WI38 (cell line): ENCODE results near the gene OARD1.

ENCODE experiments used
- H3K4me3 ChIP-seq: 2 replicates; pipeline ENCODE4 v1.5.1; 2011; ENCODE audit warnings: low read depth, mild to moderate bottlenecking, control low read depth, low read length
- TF ChIP-seq, protein P1 (sequence below): IDR thresholded peaks from 2 replicates; pipeline ENCODE4 v1.5.1; 2012; ENCODE audit warnings: low read depth, mild to moderate bottlenecking, control low read depth, low read length

Gene OARD1

DNA sequence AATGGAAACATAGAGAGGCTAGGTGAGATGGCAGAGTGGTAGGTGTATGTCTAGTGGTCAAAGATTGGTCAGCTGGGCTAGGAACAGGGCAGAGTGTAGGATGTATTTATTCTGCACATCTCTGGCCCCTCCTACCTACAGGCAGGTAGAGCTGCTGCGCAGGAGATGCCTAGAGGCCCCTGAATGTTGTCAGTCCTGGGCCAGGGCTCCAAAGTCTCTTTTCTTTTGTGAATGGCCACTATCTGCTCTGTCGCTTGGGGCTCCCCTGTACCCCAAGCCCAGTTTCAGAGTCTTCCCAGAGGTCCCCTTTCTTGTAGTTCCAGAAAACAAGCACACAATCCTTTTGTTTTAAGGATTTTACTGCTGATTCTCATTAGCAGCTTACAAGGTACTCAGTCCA, 24.9 kb downstream of the OARD1 start:
- TF ChIP-seq, protein P1, sequence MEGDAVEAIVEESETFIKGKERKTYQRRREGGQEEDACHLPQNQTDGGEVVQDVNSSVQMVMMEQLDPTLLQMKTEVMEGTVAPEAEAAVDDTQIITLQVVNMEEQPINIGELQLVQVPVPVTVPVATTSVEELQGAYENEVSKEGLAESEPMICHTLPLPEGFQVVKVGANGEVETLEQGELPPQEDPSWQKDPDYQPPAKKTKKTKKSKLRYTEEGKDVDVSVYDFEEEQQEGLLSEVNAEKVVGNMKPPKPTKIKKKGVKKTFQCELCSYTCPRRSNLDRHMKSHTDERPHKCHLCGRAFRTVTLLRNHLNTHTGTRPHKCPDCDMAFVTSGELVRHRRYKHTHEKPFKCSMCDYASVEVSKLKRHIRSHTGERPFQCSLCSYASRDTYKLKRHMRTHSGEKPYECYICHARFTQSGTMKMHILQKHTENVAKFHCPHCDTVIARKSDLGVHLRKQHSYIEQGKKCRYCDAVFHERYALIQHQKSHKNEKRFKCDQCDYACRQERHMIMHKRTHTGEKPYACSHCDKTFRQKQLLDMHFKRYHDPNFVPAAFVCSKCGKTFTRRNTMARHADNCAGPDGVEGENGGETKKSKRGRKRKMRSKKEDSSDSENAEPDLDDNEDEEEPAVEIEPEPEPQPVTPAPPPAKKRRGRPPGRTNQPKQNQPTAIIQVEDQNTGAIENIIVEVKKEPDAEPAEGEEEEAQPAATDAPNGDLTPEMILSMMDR = no peak
- H3K4me3 ChIP-seq = no peak overlapping the region

DNA sequence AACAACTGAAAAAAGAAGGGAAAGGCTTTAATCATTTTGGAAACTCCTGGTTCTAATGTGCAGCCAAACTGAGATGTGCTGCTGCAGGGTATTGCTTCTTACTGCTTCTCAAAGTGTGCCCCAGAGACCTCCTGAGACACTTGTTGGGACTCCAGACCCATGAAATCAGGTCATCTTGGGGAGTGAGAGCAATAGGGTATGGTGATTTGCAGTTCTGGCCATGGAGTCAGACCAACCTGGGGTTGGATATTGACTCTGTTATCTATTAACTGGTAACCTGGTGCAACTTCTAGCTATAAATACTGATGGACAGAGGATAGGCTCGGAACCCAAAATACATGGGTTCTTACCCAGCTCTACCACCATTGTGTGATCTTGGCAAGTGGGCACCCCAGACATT, 26.1 kb downstream of the OARD1 start:
- TF ChIP-seq, protein P1 = no peak
- H3K4me3 ChIP-seq = no peak overlapping the region

DNA sequence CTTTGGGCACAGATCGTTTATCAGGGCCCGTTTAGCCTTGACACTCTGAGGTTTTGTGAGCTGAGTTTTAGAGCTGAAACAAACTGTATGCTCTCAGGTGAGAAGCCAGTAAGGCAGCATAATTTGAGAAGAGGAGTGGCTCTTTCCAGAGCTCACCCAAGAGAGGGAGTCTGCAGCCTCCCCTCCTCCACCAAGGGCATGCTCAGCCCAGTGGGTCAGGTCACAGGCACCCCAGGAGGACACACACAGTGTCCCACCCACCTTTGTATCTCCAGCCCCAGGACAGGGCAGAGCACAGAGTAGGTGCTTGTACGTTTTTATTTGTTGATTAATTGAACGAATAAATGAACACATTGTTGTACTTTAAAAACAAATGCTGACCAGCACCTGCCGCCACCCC, 26.5 kb downstream of the OARD1 start:
- TF ChIP-seq, protein P1 = no peak
- H3K4me3 ChIP-seq = no peak overlapping the region

DNA sequence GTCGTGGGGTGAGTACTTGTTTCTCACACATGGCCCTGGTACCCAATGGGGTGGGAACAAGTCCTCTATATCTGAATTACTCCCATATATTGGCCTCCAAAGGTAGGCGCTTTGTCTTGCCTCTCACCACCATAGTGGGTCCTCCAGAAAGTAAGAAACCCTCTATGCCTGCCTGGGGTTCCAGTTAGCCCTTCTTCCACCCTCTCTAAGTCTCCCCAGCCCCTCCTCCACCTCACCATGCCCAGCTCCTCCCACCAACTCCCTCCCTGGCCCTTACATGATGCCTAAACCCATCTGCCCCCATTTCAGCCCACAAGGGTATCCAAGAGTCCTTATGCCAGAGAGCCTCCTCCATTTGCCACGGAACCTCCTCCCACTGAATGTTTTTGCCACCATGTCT, 29.0 kb downstream of the OARD1 start:
- no peak overlapping the region for H3K4me3 ChIP-seq
- TF ChIP-seq, protein P1 = no peak

DNA sequence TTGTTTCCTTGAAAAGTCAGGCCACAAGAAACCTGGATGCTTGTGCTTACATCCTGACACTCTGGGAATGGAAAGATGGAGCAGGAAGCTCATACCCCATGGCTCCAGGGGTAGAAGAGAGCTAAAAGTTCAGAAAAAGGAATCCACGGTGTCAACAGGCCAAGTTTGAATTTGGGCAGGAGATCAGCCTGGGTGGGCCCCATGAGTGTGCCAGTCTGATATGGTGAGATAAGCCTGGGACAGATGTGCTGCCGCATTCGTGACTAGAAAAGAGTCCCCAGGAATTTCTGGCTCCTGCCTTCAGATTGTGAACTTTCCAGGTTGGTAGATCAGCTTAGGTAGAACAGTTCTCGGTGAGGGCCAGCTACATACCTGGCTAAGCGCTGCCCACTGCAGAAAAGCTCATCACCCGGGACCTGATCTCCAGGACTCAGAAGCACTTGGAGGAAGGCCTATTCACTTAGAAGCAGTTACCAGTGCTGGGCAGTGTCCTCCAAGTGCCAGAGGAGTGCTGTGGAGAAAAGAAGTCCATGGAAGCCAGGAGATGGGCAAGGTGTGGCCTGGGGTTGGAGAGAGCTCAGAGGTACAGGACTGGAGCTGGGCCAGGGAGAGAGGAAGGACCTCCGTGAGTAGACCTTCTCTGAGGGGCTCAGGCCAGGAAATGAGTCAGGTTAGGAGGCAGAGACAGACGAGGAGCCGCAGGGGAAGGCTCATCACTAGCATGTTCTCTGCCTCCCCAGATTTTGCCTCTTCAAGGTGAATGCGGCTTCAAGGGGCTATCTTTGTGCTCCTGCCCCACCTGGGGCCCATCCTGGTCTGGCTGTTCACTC, 29.7 kb downstream of the OARD1 start, which contains the start of gene TSPO2:
Gene TSPO2, plus strand, starts transcription at position 242 of the 830 bp plus-strand sequence. Its CDS starts 519 bp downstream, at position 761.
- no peak within 1 kb of the TSS for H3K4me3 ChIP-seq
- TF ChIP-seq, protein P1 = no peak

GRCh38 chr6:41040940-41041536, 31.1 kb downstream of the OARD1 start:
- TF ChIP-seq, protein P1 = no peak
- no peak overlapping the region for H3K4me3 ChIP-seq
